Measurements from ENCODE around the gene SPTBN5. TPM values are rescaled to one million over a fixed set of nuclear protein-coding genes. Genes with fewer than 3 reads are reported as not detected.

SPTBN5 gene
- total RNA-seq, 2 experiments from 2014 or later: 0.11 to 0.14 TPM

DNA sequence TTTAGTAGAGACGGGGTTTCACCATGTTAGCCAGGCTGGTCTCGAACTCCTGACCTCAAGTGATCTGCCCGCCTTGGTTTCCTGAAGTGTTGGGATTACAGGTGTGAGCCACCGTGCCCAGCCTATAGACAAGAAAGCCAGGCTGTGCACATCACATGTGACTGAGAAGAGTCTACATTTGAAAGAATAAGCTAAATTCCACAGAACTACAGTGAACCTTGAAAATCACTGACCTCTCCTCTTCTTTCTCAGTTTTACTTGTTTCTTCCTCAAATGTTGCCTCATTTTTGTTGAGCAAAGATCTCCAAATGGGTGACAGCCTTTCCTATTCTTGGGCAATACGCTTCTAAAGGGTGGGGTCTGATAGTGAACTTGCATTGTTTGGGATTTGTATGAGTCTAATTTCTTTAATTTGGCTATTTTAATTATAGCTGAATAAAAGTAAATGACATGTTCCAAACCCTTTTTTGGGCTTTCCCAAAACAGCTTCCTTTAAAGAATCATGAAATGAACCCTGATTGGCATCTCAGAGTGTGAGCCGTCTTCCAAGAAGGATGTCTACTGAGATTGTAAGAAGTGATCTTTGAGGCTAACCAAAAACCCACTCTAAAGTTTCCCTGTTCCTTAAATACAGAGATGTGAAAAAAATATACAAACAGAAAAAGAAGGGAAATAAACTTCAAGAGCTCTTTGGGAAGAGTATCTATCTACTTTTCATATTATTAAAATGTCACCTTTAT is 21.6 kb upstream of the SPTBN5 start:
- TF ChIP-seq, protein P1, sequence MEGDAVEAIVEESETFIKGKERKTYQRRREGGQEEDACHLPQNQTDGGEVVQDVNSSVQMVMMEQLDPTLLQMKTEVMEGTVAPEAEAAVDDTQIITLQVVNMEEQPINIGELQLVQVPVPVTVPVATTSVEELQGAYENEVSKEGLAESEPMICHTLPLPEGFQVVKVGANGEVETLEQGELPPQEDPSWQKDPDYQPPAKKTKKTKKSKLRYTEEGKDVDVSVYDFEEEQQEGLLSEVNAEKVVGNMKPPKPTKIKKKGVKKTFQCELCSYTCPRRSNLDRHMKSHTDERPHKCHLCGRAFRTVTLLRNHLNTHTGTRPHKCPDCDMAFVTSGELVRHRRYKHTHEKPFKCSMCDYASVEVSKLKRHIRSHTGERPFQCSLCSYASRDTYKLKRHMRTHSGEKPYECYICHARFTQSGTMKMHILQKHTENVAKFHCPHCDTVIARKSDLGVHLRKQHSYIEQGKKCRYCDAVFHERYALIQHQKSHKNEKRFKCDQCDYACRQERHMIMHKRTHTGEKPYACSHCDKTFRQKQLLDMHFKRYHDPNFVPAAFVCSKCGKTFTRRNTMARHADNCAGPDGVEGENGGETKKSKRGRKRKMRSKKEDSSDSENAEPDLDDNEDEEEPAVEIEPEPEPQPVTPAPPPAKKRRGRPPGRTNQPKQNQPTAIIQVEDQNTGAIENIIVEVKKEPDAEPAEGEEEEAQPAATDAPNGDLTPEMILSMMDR (IDR thresholded peaks at IDR 0.05): no peak
- no peak for DNase-seq
- H3K36me3 Mint-ChIP-seq (ENCODE audit: low read depth): peaks cover 10% of the 10 kb centered on the region
- H3K27me3 Mint-ChIP-seq: no peaks in the 10 kb centered on the region
- POLR2A ChIA-PET: no interaction called here
- no peaks in the 10 kb centered on the region for H3K9me3 Mint-ChIP-seq
- CTCF ChIA-PET: interaction anchor here (0.7 to 2.4 kb wide), 5 partner anchors 11 to 312 kb away, joined by 3 to 21 read pairs (median 3); partner anchors contain the start of gene MAPKBP1
- H3K27ac Mint-ChIP-seq: no peak overlapping the region
- no peak overlapping the region for H3K4me3 Mint-ChIP-seq
- peaks cover 4% of the 10 kb centered on the region for H3K4me1 Mint-ChIP-seq (ENCODE audit: low read depth)
- no peak for ATAC-seq
- intact Hi-C loops (cut with micrococcal nuclease): no loop called here

DNA sequence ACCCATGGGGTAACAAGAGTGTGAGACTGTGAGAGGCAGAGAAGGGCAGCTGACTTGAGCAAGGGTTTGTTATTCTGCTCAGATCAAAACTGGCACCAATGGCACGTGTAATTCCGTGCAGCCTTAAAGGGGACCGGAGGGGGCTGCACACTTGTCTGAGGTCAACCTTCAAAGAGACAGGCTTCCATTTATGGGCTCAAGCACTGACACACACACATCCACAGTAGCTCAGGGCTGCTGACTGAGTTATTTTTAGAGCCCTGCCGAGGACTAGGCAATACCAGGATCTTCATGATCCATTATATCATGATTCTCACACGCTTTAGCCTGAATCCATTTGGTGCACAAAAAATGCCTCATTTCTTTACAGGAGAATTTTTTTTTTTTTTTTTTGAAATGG is 20.6 kb upstream of the SPTBN5 start:
- no peaks in the 10 kb centered on the region for H3K9me3 Mint-ChIP-seq
- POLR2A ChIA-PET: no interaction called here

DNA sequence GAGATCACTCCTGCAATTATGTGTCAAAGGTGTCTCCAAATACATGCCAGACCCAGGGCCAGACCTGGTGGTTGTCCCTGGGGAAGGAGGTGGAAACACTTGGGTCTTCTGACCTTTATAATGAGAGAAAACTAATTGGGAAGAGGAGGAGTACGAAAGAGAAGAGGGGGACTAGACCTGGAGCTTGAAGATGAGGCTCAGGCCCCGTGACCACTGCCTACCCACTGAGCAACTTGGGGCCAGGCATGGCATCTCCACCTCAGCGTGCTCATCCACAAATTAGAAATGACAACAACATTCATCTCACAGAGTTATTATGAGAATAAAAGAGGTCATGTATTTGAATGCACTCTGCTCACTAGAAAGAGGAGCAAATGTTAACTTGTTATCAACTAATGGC is 19.4 kb upstream of the SPTBN5 start:
- Mint-ChIP-seq H3K36me3 (ENCODE audit: low read depth) (peaks cover 13% of the 10 kb centered on the region), H3K4me3 (no peak overlapping the region), H3K27me3 (no peaks in the 10 kb centered on the region), H3K4me1 (ENCODE audit: low read depth) (peaks cover 4% of the 10 kb centered on the region), H3K9me3 (no peaks in the 10 kb centered on the region), H3K27ac (no peak overlapping the region)
- intact Hi-C loops (cut with micrococcal nuclease): no loop called here
- ChIA-PET POLR2A (no interaction called here), CTCF (no interaction called here)
- TF ChIP-seq, protein P1 (IDR thresholded peaks at IDR 0.05): no peak
- DNase-seq (no peak), ATAC-seq (no peak)

More for the DNA sequence above, 20.6 kb upstream of the SPTBN5 start:
- DNase-seq (no peak), ATAC-seq (no peak)
- Mint-ChIP-seq H3K27me3 (no peaks in the 10 kb centered on the region), H3K27ac (no peak overlapping the region), H3K4me1 (ENCODE audit: low read depth) (peaks cover 4% of the 10 kb centered on the region), H3K4me3 (no peak overlapping the region), H3K36me3 (ENCODE audit: low read depth) (peaks cover 11% of the 10 kb centered on the region)
- TF ChIP-seq, protein P1 (IDR thresholded peaks at IDR 0.05): no peak
- CTCF ChIA-PET: no interaction called here
- intact Hi-C loops (cut with micrococcal nuclease): no loop called here

DNA sequence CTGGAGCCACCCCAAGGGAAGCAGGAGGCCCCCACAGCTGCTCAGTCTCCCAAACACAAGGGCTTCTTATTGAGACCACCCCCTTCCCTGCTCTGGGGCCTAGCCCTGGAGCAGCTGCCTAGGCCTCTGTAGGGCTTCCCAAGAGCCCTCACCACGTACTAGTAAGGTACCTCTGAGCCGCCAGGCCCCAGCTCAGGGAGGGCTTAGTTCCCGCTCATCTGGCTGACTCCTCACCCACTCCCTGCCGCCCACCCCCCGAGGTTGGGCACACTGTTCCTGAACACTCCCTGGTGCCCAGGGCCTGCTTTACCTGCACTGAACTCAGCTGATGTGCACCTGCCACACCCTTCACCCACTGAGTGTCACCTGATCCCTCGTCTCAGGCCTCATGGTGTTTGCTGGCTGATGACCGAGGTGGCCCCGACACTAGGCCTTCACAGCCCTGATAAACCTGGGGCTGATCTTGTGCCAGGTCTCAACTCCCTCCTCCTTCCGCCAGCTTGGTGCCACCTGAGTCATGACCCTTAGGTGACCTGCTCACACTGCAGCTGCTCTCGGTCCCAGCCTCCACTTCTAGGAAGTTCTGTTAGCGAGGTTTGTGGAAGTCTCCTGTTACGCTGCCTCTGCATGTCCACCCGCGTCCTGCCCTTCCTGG is 18.0 kb upstream of the SPTBN5 start:
- no peaks in the 10 kb centered on the region for H3K9me3 Mint-ChIP-seq
- peaks cover 4% of the 10 kb centered on the region for H3K4me1 Mint-ChIP-seq (ENCODE audit: low read depth)
- CTCF ChIA-PET: interaction anchor here (1.6 kb wide), 1 partner anchor 137 kb away, joined by 3 read pairs; the partner anchor contains the start of gene MAPKBP1
- TF ChIP-seq, protein P1 (IDR thresholded peaks at IDR 0.05): no peak
- H3K4me3 Mint-ChIP-seq: no peak overlapping the region
- intact Hi-C loops (cut with micrococcal nuclease): no loop called here
- H3K27me3 Mint-ChIP-seq: no peaks in the 10 kb centered on the region
- ATAC-seq (no peak), DNase-seq (no peak)
- POLR2A ChIA-PET: no interaction called here
- peak overlapping the region; percentile 6 for H3K27ac Mint-ChIP-seq
- peaks cover 16% of the 10 kb centered on the region for H3K36me3 Mint-ChIP-seq (ENCODE audit: low read depth)
